ENCODE results near the gene AEBP2.
"Not testable (repeated sequence)": the region's sequence is repeated elsewhere in the genome, so short reads cannot be mapped to it uniquely, and the experiment has no call there.

Gene AEBP2

DNA sequence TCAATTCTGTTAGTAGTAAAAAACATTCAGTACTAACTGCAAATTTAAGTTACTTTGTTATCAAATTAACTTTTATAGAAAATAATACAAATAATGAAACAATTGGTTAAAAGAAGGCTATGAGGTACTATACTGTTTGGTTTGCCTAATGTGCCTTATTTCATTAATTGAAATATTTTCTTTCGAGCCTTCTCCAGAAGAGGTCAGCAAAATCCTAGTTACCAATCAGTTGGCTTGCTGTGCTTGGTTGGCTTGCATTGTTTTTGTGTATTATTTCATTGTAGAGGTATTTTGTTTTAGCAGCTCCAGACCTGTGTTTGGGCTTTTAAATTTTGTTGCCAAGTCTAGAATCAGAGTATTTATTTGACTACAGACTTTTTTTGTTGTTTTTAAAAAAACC is 68.5 kb downstream of the AEBP2 start:
- DNase-seq (ENCODE audit: low spot score): no peak

DNA sequence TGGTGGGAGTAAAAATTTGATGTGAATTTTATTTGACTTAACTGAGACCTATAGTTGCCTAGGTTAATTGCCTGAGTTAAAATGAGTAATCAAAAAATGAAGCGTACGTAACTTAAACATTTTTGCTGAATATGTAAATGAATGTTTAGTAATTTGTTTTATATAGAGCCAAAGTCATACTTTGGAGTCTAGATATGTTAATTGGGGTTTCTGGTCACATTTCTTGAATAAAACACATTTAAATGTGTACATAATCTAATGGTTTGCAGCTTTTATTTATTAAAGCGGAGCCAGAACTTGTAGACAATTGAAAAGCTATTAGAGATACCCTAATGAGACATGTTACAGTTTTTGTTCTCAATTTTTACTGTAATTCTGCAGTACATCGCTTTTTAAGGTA is 71.2 kb downstream of the AEBP2 start:
- DNase-seq (ENCODE audit: low spot score): no peak

DNA sequence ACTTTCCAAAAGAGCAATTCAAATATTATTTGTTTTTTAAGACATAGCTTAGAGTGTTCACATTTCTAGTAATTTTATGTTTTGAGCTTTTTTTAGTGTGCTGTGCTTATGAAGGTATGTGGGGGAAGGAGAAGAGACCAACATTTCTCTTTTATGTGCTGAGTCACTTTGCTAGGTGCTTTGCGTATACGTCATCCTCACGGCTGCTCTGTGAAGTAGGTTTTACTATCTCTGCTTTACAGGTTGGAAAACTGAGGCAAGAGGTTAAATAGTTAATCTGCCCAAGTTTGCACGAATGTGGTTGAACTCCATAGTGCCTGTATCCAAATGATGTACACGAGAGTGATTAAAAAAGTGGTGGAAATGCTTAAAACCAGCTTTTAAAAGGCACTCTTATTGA is 75.9 kb downstream of the AEBP2 start:
- DNase-seq (ENCODE audit: low spot score): no peak

DNA sequence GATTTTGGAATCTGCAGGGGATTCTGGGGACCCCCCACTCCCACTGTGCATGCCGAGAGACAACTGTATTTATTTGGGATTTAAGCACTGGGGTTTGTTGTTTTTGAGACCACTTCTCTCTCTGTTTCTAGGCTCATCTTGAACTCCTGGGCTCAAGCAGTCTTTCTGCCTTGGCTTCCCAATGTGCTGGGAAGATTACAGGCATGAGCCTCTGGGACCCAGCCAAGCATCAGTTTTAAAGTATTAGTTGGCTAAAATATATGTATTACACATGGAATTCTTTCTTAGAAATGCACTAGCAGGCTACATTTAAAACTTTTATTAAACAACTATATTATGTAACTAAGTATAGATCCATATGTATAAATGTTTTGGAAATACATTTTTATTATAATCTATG is 78.3 kb downstream of the AEBP2 start:
- no peak for DNase-seq (ENCODE audit: low spot score)

DNA sequence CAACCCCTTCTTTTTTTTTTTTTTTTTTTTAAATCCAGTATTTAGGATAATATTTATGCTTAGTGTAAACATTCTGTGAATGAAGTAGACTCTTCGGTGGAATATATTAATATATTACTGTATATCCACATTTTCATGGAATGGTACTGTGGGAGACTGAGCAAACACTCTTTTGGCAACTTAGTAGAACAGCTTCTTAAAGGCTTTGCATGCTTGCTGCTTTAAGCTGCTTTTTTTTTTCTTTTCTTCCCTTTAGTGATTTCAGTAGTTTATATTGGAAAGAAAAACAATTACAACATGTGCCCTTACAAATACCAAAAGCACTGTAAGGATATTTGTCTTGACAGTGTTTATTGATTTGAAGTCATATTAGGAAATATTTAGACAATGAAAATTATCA is 78.9 kb downstream of the AEBP2 start:
- no peak for DNase-seq (ENCODE audit: low spot score)

DNA sequence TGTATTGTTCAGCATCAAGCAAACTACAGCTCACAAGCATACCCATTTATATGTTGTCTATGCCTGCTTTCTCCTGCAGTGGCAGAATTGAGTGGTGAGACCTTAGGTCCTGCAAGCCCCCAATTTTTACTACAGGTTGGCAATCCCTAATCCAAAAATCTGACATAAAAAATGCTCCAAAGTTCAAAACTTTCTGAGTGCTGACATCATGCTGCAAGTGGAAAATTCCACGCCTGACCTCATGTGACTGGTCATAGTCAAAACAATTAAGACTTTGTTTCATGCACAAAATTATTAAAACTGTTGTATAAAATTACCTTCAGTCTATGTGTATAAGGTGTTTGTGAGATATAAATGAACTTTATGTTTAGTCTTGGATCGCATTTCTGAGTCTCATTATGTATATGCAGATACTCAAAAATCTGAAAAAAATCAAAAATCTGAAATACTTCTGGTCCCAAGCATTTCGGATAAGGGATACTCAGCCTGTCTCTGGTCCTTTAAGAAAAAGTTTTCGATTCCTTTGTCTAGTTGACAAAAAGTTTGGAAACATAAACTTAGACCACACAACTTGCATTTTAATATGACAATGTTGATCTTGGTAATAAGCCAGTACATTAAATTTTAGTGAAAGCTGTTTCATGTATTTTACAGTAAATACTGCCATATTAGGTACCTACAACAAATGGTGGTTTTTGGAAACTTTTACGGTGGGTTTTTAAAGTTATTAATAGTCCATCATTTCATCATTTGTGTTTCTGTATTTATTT is 81.5 kb downstream of the AEBP2 start:
- DNase-seq (ENCODE audit: low spot score): no peak

DNA sequence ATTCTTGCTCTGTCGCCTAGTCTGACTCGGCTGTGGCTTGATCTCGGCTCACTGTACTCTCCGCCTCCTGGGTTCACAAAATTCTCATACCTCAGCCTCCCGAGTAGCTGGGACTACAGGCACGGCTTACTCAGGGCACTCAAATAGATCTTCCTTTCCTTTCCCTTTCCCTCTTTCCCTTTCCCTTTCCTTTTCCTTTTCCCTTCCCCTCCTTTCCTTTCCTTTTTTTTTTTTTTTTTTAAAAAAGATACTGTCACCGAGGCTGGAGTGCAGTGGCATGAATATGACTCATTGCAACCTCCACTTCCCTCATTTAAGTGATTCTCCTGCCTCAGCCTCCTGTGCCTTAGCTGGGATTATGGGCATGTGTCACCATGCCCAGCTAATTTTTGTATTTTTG is 86.0 kb downstream of the AEBP2 start:
- DNase-seq (ENCODE audit: low spot score): no peak

DNA sequence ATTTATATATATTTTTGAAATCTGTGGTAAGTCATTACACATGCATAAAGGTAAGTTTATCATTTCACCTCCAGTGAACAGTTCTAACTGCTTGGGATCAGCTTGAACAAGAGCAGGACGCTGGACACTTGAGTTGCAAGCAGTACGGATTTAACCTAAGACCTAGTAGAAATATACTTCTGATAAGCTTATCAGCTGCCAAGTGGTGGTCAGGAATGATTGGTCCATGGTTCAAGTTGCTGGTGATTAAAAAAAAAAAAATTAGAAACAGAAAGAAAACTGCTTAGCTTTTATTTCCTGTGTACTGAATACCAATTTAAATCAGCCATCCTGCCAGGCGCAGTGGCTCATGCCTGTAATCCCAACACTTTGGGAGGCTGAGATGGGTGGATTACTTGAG is 88.6 kb downstream of the AEBP2 start:
- DNase-seq (ENCODE audit: low spot score): no peak

DNA sequence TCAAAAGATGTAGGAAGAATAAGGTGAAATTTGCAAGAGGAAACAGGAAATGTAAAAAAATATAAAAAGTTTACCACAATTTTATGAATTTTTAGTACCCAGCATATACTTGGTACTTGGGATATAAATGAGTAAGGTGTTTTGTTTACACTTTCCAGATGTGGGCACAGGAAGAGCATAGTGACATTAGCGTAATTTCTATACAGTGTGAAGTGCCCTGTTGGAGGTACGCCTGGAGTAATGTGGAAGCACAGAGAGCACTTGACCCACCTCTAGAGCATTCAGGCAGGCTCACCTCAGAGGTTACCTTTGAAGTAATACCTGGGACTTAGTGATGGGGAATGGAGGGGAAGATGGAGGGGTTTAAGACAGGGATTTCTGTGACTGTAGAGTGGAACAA is 89.5 kb downstream of the AEBP2 start:
- no peak for DNase-seq (ENCODE audit: low spot score)

DNA sequence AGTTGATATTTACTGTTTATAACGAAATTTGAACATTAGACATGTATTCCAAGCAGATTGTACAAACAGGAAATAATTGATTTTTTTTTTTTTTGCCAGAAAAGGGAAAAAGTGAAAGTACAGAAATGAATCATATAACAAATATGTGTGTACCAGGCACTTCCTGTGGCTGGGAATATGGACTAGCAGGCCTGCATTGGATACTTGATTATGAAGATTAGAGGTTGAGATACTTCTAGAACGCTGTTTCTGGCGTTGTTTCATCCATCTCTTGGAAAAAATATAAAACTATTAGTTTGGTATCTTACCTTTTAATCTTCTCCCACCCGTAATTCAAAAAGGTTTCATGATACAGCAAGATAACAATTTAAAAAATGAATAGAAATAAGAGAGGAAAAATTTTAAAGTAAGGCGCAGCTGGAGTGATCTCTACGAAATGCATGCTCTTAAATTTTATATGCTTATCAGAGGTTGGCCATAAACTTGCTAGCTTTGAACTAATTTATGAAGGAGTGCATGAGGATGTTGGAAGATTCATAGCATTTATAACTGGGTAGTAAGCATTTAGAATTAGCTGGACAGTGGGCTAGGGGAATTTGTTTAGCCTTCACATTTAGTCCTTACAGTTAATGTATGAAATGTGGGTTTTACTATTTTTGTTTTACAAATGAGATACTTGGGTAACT is 90.8 kb downstream of the AEBP2 start:
- DNase-seq (ENCODE audit: low spot score): no peak

DNA sequence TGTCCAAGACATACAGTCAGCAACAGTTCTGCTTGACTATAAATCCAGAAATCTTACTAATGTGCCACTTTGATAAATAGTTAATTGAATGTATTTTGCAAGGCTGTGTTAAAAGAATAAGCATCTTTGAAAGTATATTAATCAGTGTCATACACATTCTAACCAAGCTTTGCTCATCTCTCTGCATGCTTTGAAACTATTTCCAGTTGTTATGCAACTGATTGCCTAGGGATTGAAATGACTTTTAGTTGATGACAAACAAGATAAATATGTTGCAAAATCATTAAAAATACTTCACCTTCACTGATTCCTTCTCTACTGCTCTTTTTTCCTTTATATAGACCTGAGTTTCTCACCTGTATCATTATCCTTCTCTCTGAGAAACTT is 91.3 kb downstream of the AEBP2 start:
- no peak for DNase-seq (ENCODE audit: low spot score)

DNA sequence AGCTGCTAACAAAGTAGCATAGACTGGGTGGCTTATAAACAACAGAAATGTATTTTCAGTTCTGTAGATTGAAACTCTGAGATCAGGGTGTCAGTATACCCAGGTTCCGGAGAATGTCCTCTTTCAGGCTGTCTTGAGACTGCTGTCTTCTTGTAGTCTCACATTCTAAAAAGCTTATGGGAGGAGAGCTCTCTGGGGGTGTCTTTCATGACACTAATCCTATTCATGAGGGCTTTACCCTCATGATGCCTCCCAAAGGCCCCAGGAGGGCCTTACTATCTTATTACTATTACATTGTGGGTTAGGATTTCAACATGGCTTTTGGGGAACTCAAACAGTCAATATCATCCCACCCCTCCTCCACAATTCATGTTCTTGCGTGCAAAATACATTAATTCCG is 94.3 kb downstream of the AEBP2 start:
- DNase-seq (ENCODE audit: low spot score): no peak

DNA sequence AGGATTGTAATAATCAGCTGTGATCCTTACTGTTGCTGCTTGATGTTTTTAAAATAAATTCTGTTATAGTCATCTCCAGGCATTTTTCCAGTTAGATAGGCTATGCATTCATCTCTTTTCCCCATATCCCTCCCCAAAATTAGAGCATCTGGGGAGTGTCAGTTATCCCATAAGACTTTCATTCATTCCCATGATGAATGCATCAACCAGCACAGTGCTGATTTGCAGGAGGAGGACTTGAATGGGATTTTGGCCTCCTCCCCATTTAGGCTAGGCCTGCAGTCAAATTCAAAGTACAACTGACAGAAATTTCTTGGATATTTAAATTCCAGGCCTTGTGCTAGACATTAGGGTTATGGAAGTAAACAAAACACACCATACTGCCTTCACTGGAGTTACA is 99.8 kb downstream of the AEBP2 start:
- no peak for DNase-seq (ENCODE audit: low spot score)

DNA sequence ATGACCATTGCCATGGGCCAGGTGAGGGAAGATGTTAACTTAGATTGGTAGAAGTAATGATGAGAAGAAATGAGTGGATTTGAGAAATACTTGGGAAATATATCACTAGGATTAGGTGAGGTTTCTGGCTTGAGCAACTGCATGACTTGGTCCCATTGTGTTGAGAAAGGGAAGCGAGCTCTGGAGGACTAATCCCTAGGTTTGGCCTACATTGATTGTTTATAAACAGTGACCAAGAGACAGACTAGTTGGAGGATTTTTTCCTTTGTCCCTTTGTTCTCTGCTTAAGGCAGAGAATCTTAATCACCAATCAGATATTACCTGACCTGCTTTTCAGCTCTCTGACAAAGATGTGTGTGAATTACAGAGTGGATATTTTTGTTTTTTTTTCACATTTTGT is 100.5 kb downstream of the AEBP2 start:
- no peak for DNase-seq (ENCODE audit: low spot score)

DNA sequence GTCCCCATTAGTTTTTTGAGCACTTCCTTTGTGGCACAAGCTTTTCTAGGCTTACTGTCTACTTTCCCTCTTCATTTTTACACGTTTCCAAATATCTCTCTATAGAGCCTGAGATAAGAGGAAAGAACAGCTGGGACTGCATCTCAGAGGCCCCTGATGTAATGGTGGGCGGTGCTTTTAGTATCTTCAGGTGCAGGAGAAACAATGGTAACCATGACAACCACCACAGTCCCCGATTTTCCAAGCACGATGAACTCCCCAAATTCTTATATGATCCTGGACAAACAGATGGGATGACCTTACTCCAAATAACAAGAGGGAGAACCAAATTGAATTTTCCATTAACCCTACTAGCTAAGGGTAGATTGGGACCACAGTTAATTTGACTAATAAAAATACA is 103.3 kb downstream of the AEBP2 start:
- no peak for DNase-seq (ENCODE audit: low spot score)

DNA sequence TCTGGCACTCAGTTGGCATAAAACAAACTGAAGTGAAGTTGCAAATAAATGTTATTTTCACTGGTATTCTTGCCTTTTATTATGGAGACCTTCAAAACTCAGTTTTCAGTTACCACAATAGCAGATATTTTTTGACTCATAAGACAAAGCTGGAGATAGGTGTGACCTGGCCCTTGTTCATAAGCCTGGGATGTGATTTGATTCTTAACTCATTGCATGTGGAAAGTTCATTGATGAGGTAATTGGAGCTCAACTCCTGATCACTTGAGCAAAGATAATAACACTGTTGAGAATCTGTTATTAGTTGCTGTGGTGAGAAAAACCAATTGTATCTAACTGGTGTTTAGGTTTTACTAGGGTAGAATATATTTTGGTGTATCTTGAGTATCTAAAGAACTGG is 105.1 kb downstream of the AEBP2 start:
- DNase-seq (ENCODE audit: low spot score): no peak

DNA sequence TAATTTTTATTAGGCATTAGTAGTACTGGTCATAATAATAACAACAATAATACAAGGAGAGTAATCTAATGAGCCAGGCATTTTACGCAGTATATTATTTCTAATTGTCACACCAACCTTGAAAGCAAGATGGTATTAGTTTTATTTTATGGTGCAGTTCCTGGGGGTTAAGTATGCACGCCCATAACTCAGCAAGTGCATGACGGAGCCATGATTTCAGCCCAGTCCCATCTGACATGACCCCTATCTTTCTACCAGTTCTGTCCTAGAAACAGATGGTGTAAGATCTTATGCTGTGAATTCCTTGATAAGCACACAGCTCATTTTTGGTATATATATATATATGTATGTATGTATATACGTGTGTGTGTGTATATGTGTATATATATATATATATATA is 106.0 kb downstream of the AEBP2 start:
- no peak for DNase-seq (ENCODE audit: low spot score)

DNA sequence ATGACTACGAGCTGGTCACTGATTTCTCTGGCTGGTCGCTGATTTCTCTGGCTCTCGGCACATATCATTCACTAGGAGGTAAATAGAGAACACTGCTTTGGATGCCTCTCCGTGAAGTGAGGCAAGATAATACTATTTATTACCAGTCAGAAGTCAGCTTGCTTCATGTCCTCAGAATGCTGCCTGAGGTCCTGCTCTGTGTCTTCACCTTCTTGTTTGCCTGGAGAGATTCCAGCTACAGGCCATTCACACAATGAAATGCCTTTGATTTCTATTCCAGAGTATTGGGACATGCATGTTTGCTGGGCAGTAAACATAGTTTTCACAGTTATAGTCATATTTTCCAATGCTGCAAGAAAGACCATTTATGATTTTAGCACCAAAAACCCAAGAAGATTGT is 106.7 kb downstream of the AEBP2 start:
- no peak for DNase-seq (ENCODE audit: low spot score)

DNA sequence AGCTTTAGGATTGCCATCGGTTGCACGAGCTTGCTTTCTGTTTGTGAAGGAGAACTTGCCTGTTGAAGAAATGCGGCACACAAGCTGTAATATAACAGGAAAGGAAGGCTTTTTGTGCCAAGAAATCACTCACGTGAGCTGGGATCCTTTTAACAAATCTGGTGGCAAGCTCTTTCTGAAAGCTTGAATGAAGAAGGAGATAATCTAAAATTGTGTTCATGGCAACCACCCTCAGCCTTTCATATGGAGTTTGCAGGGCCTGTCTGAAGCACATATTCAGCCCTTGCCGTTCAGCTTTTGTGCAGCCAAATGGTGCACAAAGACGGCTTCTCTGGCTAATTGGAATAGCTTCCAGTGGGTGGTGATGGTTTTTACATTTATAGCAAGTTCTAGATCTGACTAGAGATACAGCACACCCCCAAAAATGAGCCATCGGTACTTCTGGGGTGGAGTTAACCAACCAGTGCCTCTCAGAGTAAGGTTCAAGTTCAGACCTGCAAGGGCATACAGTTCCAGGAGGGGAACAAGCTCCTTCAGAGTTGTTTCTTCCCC is 107.4 kb downstream of the AEBP2 start:
- DNase-seq (ENCODE audit: low spot score): no peak

DNA sequence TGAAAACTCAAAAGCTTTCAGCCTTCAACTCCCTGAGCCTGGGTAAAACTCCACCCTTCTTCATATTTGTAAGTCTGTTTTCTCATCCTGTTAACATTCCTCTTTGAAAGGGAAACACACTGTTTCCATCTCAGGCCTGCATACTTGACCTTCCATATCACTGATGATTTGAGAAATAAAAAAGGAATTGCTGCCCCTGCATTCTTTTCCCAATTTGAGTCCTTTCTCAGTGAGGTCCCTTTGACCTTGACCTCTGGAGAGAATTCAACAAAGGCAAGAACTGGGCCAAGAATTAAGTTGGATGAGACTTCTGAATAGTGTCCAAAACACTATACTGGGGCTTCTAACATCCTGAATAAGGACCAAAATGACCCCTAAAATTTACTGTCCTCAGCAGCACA is 108.0 kb downstream of the AEBP2 start:
- no peak for DNase-seq (ENCODE audit: low spot score)

DNA sequence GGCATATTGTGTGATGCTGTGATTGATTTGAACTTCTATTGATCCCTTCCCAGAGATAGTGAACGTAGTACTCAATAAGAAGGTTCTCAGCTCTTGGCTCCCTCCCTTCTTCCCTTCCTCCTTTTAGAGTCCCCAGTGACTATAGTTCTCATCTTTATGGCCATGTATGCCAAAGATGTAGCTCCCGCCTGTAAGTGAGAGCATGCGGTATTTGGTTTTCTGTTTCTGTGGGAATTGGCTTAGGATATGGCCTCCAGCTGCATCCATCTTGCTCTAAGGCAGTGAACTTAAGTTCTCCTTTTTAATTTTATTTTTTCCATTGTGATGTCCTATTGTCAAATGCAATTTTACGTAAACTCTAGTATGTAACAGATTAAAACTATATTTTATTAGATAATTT is 109.5 kb downstream of the AEBP2 start:
- DNase-seq (ENCODE audit: low spot score): no peak

DNA sequence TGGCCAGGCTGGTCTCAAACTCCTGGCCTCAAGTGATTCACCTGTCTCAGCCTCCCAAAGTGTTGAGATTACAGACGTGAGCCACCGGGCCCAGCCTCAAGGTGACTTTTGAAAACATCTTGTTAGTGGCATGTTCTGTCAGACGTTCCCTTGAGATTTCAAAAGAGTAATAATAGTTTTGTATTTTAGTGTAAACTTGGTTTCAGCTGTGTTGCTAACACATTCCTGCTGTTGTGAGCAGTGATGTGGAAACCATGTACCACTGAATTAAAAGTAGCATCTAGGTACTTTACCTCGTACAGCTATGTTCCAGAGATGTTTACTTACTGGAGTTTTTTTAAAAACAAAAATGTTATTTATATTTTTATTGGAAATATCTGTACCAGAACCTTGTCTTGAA is 111.3 kb downstream of the AEBP2 start:
- DNase-seq (ENCODE audit: low spot score): no peak

DNA sequence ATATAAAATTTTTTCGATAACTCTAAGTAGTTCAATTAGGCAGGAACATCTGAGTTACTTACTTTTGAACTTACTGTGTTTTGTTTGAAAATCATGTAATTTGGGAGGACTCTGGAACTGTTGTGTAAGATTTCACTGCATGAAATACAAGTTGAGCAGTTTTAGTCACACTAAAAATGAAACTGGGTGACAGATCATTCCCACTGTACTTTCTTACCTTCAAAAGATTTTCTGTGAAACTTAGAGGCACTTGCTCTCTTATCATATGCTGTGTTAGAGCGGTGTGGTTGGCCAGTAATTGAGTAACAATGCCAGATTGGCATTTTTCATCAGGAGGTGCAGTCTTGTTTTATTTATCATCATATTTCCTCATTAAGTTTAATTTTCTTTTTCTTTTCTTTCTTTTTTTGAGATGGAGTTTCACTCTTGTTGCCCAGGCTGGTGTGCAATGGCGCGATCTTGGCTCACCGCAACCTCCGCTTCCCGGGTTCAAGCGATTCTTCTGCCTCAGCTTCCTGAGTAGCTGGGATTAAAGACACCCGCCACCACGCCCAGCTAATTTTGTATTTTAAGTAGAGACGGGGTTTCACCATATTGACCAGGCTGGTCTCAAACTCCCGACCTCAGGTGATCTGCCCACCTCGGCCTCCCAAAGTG is 113.3 kb downstream of the AEBP2 start:
- DNase-seq (ENCODE audit: low spot score): not testable (repeated sequence)
